Measurements from ENCODE around the gene SLC16A5.
"Not testable (repeated sequence)": the region's sequence is repeated elsewhere in the genome, so short reads cannot be mapped to it uniquely, and the experiment has no call there.

SLC16A5 gene

GRCh38 chr17:75113798-75114551 is 26.2 kb downstream of the SLC16A5 start:
- DNase-seq, result peak; percentile 93 to 95 (median 95)

DNA sequence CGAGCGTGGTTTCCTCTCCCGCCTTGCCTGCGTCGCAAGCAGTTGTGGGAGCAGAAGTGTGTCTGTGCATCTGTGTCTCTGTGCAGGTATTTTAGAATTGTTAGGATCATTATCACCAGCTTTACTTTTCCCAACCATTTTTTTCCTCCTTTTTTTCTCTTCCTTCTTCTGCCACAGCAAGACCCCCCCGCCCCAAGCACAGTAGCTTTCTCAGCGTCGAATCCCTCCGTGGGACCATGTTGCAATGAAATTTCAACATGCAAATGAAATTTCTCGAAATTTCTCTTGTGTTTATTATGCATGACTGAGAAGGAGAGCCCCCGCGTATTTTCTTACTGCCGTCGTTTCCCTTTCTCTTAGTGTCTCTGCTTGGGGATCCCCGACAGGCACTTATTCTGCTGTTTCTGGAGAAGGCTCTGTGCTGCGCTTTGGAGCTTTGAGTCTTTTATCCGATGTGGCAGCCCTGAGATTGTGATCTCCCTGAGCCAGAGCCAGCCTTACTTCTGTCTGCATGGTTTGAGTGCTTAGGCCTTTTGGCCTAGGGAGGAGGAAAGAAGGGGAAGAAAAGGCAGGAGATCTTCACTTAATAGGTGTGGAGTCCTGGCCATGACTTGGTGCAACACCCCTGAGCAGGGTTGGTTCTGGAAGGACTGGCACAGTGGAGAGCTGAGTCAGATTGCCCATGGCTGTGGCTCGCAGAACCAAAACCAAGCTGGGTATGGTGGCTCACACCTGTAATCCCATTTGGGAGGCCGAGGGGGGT is 27.0 kb downstream of the SLC16A5 start:
- DNase-seq, result peak; percentile 52 to 65 (median 63)

DNA sequence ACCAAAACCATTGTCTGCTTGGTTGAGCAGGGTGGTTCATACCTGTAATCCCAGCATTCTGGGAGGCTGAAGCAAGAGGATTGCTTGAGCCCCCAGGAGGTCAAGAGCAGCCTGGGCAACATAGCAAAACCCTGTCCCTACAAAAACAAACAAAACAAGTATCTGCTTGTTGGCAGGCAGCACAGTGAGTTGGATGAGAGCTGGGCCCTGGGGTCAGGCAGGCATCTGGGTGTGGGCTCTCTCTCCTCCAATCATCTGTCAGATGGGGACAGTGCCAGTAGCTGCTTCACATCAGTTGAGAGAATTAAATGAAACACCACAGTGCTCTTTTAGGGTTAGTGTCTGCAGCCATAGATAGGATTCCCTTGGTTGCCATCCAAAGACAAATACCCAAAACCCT is 27.8 kb downstream of the SLC16A5 start:
- DNase-seq, result no peak

DNA sequence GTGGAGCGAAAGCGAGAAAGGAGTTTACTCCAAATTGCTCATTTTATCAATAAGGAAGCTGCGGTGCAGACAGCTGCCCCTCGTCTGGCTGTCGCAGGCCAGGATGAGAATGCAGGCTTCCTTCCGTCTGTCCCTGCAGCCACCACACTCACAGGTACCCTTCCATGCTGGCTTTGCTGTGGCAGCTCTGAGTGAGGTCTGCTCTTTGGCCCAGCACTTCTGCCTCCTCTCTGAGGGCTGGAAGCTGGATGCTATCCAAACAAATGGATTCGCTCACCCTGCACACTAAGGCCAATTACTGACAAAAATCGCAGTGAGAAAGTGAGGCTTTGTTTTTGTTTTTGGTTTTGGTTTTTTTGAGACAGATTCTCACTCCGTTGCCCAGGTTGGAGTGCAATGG is 29.0 kb downstream of the SLC16A5 start:
- DNase-seq, result no peak

DNA sequence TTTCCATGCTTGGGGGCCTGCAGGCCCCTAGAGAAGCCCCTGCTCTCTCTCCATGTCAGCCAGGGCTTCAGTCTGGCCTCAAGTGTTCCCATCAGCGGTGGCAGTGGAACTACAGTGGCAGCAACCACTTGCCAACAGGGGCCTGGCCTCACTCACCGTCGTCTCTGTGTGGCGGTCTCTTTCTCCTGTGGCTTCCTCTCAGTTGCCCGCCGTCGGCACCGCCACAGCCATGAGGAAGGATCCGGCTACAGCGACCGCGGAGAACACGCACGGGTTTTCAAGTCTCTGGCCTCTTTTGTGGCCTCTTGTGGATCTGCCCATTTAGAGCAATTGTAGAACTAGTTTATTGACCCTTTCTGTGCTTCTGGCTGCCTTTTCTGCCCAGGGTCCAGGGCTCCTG is 30.6 kb downstream of the SLC16A5 start:
- DNase-seq, result no peak

GRCh38 chr17:75124041-75124818 is 36.5 kb downstream of the SLC16A5 start:
- no peak for DNase-seq

- DNase-seq, result no peak
Observed at GRCh38 chr17:75124819-75125162, 37.0 kb downstream of the SLC16A5 start.

- DNase-seq, result no peak
Observed at GRCh38 chr17:75125984-75126383, 38.2 kb downstream of the SLC16A5 start.

GRCh38 chr17:75126954-75127353 is 39.2 kb downstream of the SLC16A5 start:
- DNase-seq, result no peak

DNA sequence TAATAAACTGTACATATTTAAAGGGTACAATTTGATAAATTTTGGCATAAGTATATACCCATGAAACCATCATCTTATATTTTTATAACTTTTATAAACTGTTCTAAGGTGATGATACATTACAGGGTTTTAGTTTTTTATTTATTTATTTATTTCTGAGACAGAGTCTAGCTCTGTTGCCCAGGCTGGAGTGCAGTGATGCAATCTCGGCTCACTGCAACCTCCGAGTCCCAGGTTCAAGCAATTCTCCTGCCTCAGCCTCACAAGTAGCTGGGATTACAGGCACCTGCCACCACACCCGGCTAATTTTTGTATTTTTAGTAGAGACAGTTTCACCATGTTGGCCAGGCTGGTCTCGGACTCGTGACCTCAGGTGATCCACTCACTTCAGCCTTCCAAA is 40.2 kb downstream of the SLC16A5 start:
- DNase-seq, result not testable (repeated sequence)

GRCh38 chr17:75128694-75129505 is 41.1 kb downstream of the SLC16A5 start:
- DNase-seq, result no peak

DNA sequence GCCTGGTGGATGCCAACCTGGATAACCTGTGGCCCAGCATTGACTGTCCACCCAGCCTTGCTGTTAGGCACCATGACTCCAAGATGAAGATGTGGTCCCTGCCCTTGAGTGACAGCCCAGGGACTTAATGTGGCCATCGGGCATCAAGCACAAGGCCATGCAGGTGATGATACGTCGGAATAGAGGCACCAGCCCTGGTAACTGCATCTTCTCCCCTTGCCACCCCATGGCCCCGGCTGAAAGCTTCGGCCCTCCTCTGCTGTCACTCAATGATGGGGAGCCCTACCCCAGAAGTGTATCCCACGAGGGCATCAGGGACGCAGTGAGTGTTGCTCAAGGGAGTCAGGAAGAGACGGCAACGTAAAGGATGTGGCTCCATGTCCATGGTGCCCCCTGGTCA is 41.8 kb downstream of the SLC16A5 start:
- no peak for DNase-seq

DNA sequence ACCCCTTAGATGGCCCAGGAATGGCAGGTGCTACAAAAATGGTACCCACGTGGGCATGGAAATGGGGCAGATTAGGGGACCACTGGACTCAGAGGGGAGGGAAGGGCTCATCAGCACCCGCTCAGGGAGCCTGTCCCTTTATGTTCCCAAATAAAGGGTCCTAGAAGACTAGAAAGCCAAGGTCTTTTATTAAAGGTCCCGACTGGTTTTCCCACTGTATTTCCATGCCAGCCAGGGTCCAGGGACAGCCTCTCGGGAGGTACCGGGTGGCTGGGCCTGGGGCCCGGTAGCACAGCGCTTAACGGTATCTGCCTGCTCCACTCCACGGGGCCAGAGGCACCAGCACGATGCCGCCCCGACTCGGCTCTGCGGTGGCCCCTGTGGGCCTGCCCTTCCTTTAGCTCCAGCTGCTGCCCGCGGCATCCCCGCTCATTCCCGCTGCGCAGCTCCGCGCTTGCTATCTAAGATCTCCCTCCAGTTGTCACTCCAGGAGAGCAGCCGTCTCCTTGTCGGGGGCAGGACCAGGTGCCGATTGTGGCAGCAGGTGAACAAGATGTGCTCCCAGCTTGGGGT is 42.4 kb downstream of the SLC16A5 start:
- DNase-seq, result no peak

- peak; percentile 58 to 67 (median 64) for DNase-seq
Observed at GRCh38 chr17:75130632-75131277, 43.0 kb downstream of the SLC16A5 start.

DNA sequence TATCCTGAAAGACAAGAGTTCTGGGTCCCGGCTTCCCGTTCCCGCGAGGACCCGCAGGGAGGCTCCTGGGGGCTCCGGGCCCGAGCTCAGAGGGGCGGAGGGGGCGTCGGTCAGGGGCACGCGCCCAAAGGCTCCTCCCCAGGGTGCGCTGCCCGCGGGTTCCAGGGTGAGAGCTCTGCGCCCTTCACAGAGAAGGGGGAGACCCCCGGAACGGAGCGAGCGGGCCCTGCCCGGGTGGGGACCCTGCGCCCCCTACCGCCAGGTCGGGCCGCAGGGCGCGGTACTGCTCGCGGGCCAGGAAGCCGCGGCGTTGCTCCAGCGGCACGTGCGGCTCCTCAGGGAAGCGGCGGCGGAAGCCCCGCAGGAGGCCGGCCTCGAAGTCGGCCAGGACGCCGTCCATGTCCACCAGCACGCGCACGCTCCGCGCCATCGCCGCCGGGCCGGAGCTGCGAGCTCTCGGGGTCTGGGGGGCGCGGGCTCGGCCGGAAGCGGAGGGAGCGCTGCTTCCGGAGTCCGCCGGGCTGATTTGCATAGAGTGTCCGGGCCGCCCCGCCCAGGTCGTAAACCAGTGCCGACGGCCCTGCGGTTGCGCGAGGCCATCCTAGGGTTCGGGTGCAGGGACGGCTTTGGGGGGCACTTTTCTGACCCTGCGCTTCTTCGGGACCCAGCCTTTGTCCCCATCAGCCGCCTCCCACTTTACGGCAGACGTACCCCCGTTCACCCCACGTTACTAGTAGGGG is 43.7 kb downstream of the SLC16A5 start, which contains the start of gene NT5C:
NT5C (minus strand) TSS at position 465 of the 740 bp plus-strand sequence; CDS start at position 430, 35 bp downstream.
- DNase-seq, result peak; percentile 67 to 88 (median 79)

DNA sequence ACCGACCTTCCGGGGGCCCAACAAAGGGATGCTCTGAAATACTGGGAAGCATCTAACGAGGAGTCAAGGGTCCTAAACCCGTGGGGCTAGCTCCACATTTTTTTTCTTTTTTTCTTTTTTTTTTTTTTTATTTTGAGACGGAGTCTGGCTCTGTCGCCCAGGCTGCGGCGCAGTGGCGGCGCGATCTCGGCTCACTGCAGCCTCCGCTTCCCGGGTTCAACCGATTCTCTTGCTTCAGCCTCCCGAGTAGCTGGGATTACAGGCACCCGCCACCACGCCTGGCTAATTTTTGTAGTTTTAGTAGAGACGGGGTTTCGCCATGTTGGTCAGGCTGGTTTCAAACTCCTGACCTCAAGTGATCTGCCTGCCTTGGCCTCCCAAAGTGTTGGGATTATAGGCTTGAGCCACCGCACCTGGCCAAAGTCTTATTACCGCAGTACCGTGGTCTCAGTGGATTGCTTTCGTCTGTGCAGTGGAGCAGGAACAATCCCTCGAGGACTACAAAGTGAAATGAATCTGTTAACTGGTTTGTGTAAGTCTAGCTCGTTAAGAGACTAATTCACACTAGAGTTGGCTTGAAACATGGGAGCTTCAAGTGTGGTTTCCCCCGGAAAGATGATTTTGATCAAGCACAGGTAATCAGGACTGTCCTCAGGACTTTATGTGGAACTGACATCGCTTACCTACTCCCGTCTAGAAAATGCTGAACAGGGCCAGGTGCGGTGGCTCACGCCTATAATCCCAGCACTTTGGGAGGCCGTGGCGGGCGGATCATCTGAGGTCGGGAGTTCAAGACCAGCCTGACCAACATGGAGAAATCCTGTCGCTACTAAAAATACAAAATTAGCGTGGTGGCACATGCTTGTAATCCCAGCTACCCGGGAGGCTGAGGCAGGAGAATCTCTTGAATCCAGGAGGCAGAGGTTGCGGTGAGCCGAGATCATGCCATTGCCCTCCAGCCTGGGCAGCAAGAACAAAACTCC is 44.6 kb downstream of the SLC16A5 start:
- DNase-seq, result not testable (repeated sequence)

DNA sequence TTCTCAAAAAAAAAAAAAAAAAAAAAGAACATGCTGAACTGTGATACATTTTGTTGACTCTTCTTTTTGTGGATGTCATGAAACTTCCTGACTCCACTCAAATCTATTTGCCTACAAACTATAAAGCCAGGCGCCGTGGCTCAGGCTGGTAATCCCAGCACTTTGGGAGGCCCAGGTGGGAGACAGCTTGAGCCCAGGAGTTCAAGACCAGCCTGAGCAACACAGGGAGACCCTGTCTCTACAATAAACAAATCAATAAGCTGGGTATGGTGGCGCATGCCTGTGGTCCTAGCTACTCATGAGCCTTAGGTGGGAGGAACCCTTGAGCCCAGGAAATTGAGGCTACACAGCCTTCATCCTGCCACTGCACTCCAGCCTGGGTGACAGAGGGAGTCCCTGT is 45.2 kb downstream of the SLC16A5 start:
- DNase-seq, result no peak

- DNase-seq, result not testable (repeated sequence)
Observed at GRCh38 chr17:75133607-75134347, 46.0 kb downstream of the SLC16A5 start.

- no peak for DNase-seq
Observed at GRCh38 chr17:75135452-75135851, 47.7 kb downstream of the SLC16A5 start.
